Stimulated activated CD4-positive, alpha-beta T cell treated with anti-CD3 and anti-CD28 coated beads, Interleukin-1b, Interleukin-23, amount 100 ng/mL, for 48 hours (primary cell): ENCODE measurements around the gene ATP6V0A1.
"Not testable (repeated sequence)": the region's sequence is repeated elsewhere in the genome, so short reads cannot be mapped to it uniquely, and the experiment has no call there.

Source experiments
- DNase-seq: peaks from one replicate; pipeline ENCODE4 v3.0.0-alpha.2; 2020

ATP6V0A1 gene

GRCh38 chr17:42544874-42545283 is 86.2 kb downstream of the ATP6V0A1 start:
- no peak for DNase-seq

GRCh38 chr17:42545755-42546505 is 87.3 kb downstream of the ATP6V0A1 start:
- DNase-seq, result not testable (repeated sequence)

- DNase-seq, result no peak
Measured at GRCh38 chr17:42547001-42547461, 88.4 kb downstream of the ATP6V0A1 start.

GRCh38 chr17:42547698-42548069 is 89.0 kb downstream of the ATP6V0A1 start:
- DNase-seq, result no peak

GRCh38 chr17:42548070-42548837 is 89.6 kb downstream of the ATP6V0A1 start:
- peak; percentile 76 for DNase-seq

- no peak for DNase-seq
Measured at GRCh38 chr17:42548993-42549755, 90.5 kb downstream of the ATP6V0A1 start.

- not testable (repeated sequence) for DNase-seq
Measured at GRCh38 chr17:42552736-42553135, 94.1 kb downstream of the ATP6V0A1 start, which contains the start of gene HSD17B1. HSD17B1 (plus strand) TSS chr17:42552923; CDS start chr17:42552934, 11 bp downstream.

- DNase-seq, result no peak
Measured at GRCh38 chr17:42553161-42553818, 94.6 kb downstream of the ATP6V0A1 start.

GRCh38 chr17:42553866-42554249 is 95.2 kb downstream of the ATP6V0A1 start:
- DNase-seq, result no peak

- peak; percentile 75 for DNase-seq
Measured at GRCh38 chr17:42554250-42555121, 95.8 kb downstream of the ATP6V0A1 start.

- DNase-seq, result no peak
Measured at GRCh38 chr17:42555122-42555622, 96.5 kb downstream of the ATP6V0A1 start.

- DNase-seq, result not testable (repeated sequence)
Measured at GRCh38 chr17:42555961-42556617, 97.4 kb downstream of the ATP6V0A1 start.

- no peak for DNase-seq
Measured at GRCh38 chr17:42559075-42559474, 100.4 kb downstream of the ATP6V0A1 start.

- no peak for DNase-seq
Measured at GRCh38 chr17:42560246-42560645, 101.6 kb downstream of the ATP6V0A1 start.

- peak; percentile 94 for DNase-seq
Measured at GRCh38 chr17:42561897-42562387, 103.3 kb downstream of the ATP6V0A1 start, which contains the start of gene COASY. COASY (plus strand) TSS chr17:42562148; CDS start chr17:42562623, 475 bp downstream.

- peak; percentile 50 for DNase-seq
Measured at GRCh38 chr17:42562388-42563142, 103.9 kb downstream of the ATP6V0A1 start.

GRCh38 chr17:42563143-42563509 is 104.4 kb downstream of the ATP6V0A1 start:
- no peak for DNase-seq

GRCh38 chr17:42563543-42563942 is 104.9 kb downstream of the ATP6V0A1 start:
- DNase-seq, result no peak

- DNase-seq, result no peak
Measured at GRCh38 chr17:42563950-42564349, 105.3 kb downstream of the ATP6V0A1 start.
